ENCODE data around the gene ESD. TPM values are rescaled to one million over a fixed set of nuclear protein-coding genes. Genes with fewer than 3 reads are reported as not detected.

Gene ESD, protein sequence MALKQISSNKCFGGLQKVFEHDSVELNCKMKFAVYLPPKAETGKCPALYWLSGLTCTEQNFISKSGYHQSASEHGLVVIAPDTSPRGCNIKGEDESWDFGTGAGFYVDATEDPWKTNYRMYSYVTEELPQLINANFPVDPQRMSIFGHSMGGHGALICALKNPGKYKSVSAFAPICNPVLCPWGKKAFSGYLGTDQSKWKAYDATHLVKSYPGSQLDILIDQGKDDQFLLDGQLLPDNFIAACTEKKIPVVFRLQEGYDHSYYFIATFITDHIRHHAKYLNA
- 105 and 119 TPM in 2 replicates for total RNA-seq

DNA sequence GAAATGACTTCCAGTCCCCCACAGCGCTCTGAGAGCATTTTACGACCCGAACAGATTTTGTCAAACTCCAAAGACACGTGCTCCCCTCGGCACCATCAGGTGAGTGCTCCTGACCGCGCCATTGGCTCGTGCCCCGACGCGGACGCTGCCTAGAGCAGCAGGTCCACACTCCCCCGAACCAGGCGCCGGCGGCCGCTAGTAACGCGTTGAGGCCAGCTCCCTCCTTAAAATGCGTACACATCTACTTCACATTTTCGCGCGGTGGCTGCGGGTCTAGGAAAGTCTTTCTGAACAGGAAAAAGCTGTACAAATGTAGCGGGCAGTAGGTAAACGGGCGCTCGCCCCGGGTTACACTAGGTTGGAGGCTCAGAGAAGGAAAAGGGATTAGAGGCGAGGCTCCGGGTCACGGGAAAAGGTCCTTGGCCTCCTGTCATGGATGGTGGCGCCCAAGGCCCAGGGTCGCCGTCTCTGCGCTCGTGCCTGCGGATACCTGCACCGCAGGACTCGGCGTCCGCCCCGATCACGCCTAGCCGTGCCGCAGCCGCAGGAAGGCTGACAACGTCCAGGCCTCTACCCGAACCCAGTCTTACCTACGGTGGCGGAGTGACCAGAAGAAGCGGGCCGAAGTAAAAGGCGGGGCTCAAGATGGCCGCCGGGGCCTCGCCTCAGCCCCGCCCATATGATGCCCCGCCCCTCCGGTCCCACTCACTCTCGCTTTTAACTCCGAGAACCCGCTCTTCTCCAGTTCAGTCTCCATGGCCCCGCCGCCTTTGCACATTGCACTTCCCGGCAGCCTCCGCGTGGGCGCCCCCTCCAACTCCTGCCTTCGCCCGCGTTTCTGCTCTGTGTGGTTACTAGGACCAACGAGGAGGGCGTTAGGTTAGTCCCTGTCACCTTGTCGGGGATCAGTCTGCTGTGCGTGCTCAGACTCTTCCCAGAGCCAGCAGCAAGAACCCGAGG is at the start of gene ESD:
Gene ESD, minus strand, starts transcription at position 647 of the 960 bp plus-strand sequence. CDS start 5,748 bp downstream, outside the sequence.

Other genes starting within 250 kb of the ESD start
- 5.4 and 6.2 TPM in 2 replicates for gene LRCH1, start 244.0 kb downstream of the ESD start, total RNA-seq
- gene HTR2A, start 99.9 kb upstream of the ESD start, total RNA-seq, result 0.49 and 0.72 TPM in 2 replicates

Data from cardiac atrium fibroblast (primary cell).